ENCODE measurements around the gene CDK6.
A peak's percentile ranks its signal among the peaks of the same experiment; 100 is the strongest.

The CDK6 gene

GRCh38 chr7:92682903-92683539, 153.4 kb downstream of the CDK6 start:
- no peak for TF ChIP-seq CTCF (IDR thresholded peaks at IDR 0.05; ENCODE audit: low read length, missing control alignments)
- no peak overlapping the region for H3K4me3 ChIP-seq (replicated peaks; ENCODE audit: low read depth, low read length)
- DNase-seq (ENCODE audit: low read depth): peak; percentile 68

GRCh38 chr7:92682330-92682729, 154.0 kb downstream of the CDK6 start:
- no peak for TF ChIP-seq CTCF (IDR thresholded peaks at IDR 0.05; ENCODE audit: low read length, missing control alignments)
- no peak overlapping the region for H3K4me3 ChIP-seq (replicated peaks; ENCODE audit: low read depth, low read length)
- DNase-seq (ENCODE audit: low read depth): no peak

- no peak for DNase-seq (ENCODE audit: low read depth)
- no peak for TF ChIP-seq CTCF (IDR thresholded peaks at IDR 0.05; ENCODE audit: low read length, missing control alignments)
- no peak overlapping the region for H3K4me3 ChIP-seq (replicated peaks; ENCODE audit: low read depth, low read length)
Observed at GRCh38 chr7:92681633-92682032, 154.7 kb downstream of the CDK6 start.

GRCh38 chr7:92680442-92680841, 155.9 kb downstream of the CDK6 start:
- H3K4me3 ChIP-seq (replicated peaks; ENCODE audit: low read depth, low read length): no peak overlapping the region
- TF ChIP-seq CTCF (IDR thresholded peaks at IDR 0.05; ENCODE audit: low read length, missing control alignments): no peak
- no peak for DNase-seq (ENCODE audit: low read depth)

GRCh38 chr7:92678291-92678920, 158.0 kb downstream of the CDK6 start:
- TF ChIP-seq CTCF (IDR thresholded peaks at IDR 0.05; ENCODE audit: low read length, missing control alignments): no peak
- no peak overlapping the region for H3K4me3 ChIP-seq (replicated peaks; ENCODE audit: low read depth, low read length)
- no peak for DNase-seq (ENCODE audit: low read depth)

GRCh38 chr7:92674379-92674778, 162.0 kb downstream of the CDK6 start:
- TF ChIP-seq CTCF (IDR thresholded peaks at IDR 0.05; ENCODE audit: low read length, missing control alignments): no peak
- no peak overlapping the region for H3K4me3 ChIP-seq (replicated peaks; ENCODE audit: low read depth, low read length)
- no peak for DNase-seq (ENCODE audit: low read depth)

Measured in fibroblast of pulmonary artery (primary cell).